SJCRH30 (cell line): ENCODE measurements around the gene DDX41. TPM values are rescaled to one million over a fixed set of nuclear protein-coding genes. Genes with fewer than 3 reads are reported as not detected.

Source experiments
- DNase-seq, 2 experiments: peaks; one replicate each; pipeline ENCODE4 v3.0.0-alpha.2; 2015 to 2020
- H3K27ac ChIP-seq: fragments of 250-450 bp; sonication (Bioruptor Pico); 2 replicates; pipeline ENCODE4 v1.5.1; 2020; ENCODE audit warnings: mild to moderate bottlenecking, moderate library complexity
- H3K27me3 ChIP-seq: fragments of 250-450 bp; sonication (Bioruptor Pico); 2 replicates; pipeline ENCODE4 v1.5.1; 2020; ENCODE audit warnings: mild to moderate bottlenecking, moderate library complexity
- H3K36me3 ChIP-seq: fragments of 250-450 bp; sonication (Bioruptor Pico); 2 replicates; pipeline ENCODE4 v1.5.1; 2020; ENCODE audit warnings: mild to moderate bottlenecking, moderate library complexity
- H3K4me1 ChIP-seq: fragments of 250-450 bp; sonication (Bioruptor Pico); 2 replicates; pipeline ENCODE4 v1.5.1; 2020; ENCODE audit warnings: mild to moderate bottlenecking, moderate library complexity
- H3K4me3 ChIP-seq: fragments of 250-450 bp; sonication (Bioruptor Pico); 2 replicates; pipeline ENCODE4 v1.5.1; 2020; ENCODE audit warnings: mild to moderate bottlenecking, moderate library complexity
- H3K9me3 ChIP-seq: fragments of 250-450 bp; sonication (Bioruptor Pico); replicated peaks from 2 replicates; pipeline ENCODE4 v1.5.1; 2020; ENCODE audit warnings: mild to moderate bottlenecking, moderate library complexity
- total RNA-seq: library from RNA; depleted of rRNA; stranded (reverse); fragments of >200 nt; shearing (Covaris generic); gene quantifications from 2 replicates; pipeline ENCODE4 v1.2.3, GENCODE V29; 2014

The DDX41 gene
- total RNA-seq, 1 experiment from 2014 or later, result 68.5 TPM

GRCh38 chr5:177501874-177502678 is 14.7 kb downstream of the DDX41 start:
- Histone ChIP-seq H3K27me3 (no peaks in the 10 kb centered on the region), H3K27ac (no peak overlapping the region), H3K4me1 (peaks cover 15% of the 10 kb centered on the region), H3K9me3 (no peaks in the 10 kb centered on the region), H3K36me3 (no peaks in the 10 kb centered on the region), H3K4me3 (no peak overlapping the region)
- no peak for DNase-seq

GRCh38 chr5:177500685-177501522 is 15.9 kb downstream of the DDX41 start:
- H3K27me3 ChIP-seq, result no peaks in the 10 kb centered on the region
- DNase-seq, result peak; percentile 91 to 96
- no peaks in the 10 kb centered on the region for H3K9me3 ChIP-seq
- no peak overlapping the region for H3K4me3 ChIP-seq
- no peaks in the 10 kb centered on the region for H3K36me3 ChIP-seq
- H3K4me1 ChIP-seq, result peaks cover 17% of the 10 kb centered on the region
- H3K27ac ChIP-seq, result no peak overlapping the region

- H3K36me3 ChIP-seq, result no peaks in the 10 kb centered on the region
- H3K4me1 ChIP-seq, result peaks cover 27% of the 10 kb centered on the region
- H3K27me3 ChIP-seq, result no peaks in the 10 kb centered on the region
- H3K4me3 ChIP-seq, result no peak overlapping the region
- H3K27ac ChIP-seq, result no peak overlapping the region
- DNase-seq, result no peak
- no peaks in the 10 kb centered on the region for H3K9me3 ChIP-seq
These were observed 16.9 kb downstream of the DDX41 start for GRCh38 chr5:177499842-177500241.

- Histone ChIP-seq H3K4me3 (peak overlapping the region; percentile 76), H3K27ac (no peak overlapping the region), H3K9me3 (no peaks in the 10 kb centered on the region), H3K4me1 (peaks cover 37% of the 10 kb centered on the region), H3K36me3 (peaks cover 4% of the 10 kb centered on the region), H3K27me3 (no peaks in the 10 kb centered on the region)
- no peak for DNase-seq
These were observed 18.6 kb downstream of the DDX41 start for GRCh38 chr5:177498013-177498787.

GRCh38 chr5:177497292-177498012 is 19.3 kb downstream of the DDX41 start, which contains the start of gene PDLIM7:
PDLIM7 (minus strand) TSS chr5:177497604; CDS start chr5:177496512, 1,092 bp downstream.
- Histone ChIP-seq H3K9me3 (no peaks in the 10 kb centered on the region), H3K27ac (peak within 1 kb of the TSS; percentile 90), H3K4me3 (peak within 1 kb of the TSS; percentile 76), H3K4me1 (peaks cover 37% of the 10 kb centered on the region), H3K27me3 (no peaks in the 10 kb centered on the region), H3K36me3 (peaks cover 8% of the 10 kb centered on the region)
- DNase-seq, result peak; percentile 96 to 98

- peak; percentile 92 to 93 for DNase-seq
- Histone ChIP-seq H3K36me3 (peaks cover 12% of the 10 kb centered on the region), H3K27ac (peak overlapping the region; percentile 90), H3K4me1 (peaks cover 37% of the 10 kb centered on the region), H3K9me3 (no peaks in the 10 kb centered on the region), H3K27me3 (no peaks in the 10 kb centered on the region), H3K4me3 (peak overlapping the region; percentile 76)
These were observed 20.0 kb downstream of the DDX41 start for GRCh38 chr5:177496727-177497291.

- H3K27ac ChIP-seq, result peak overlapping the region; percentile 90
- H3K27me3 ChIP-seq, result no peaks in the 10 kb centered on the region
- no peaks in the 10 kb centered on the region for H3K9me3 ChIP-seq
- peak overlapping the region; percentile 76 for H3K4me3 ChIP-seq
- peaks cover 14% of the 10 kb centered on the region for H3K36me3 ChIP-seq
- DNase-seq, result peak; percentile 51 to 62
- peaks cover 37% of the 10 kb centered on the region for H3K4me1 ChIP-seq
These were observed 20.6 kb downstream of the DDX41 start for GRCh38 chr5:177496070-177496726.

- Histone ChIP-seq H3K4me1 (peaks cover 33% of the 10 kb centered on the region), H3K9me3 (no peaks in the 10 kb centered on the region), H3K4me3 (peak overlapping the region; percentile 76), H3K27ac (peak overlapping the region; percentile 90), H3K36me3 (peaks cover 20% of the 10 kb centered on the region), H3K27me3 (no peaks in the 10 kb centered on the region)
- peak; percentile 91 to 93 for DNase-seq
These were observed 21.3 kb downstream of the DDX41 start for GRCh38 chr5:177495243-177496060.

GRCh38 chr5:177494346-177495195 is 22.2 kb downstream of the DDX41 start:
- peak; percentile 90 to 96 for DNase-seq
- Histone ChIP-seq H3K9me3 (no peaks in the 10 kb centered on the region), H3K36me3 (peaks cover 29% of the 10 kb centered on the region), H3K27me3 (no peaks in the 10 kb centered on the region), H3K27ac (peak overlapping the region; percentile 90), H3K4me1 (peaks cover 30% of the 10 kb centered on the region), H3K4me3 (peak overlapping the region; percentile 76)

- Histone ChIP-seq H3K9me3 (no peaks in the 10 kb centered on the region), H3K4me1 (peaks cover 30% of the 10 kb centered on the region), H3K27ac (peak overlapping the region; percentile 90), H3K4me3 (no peak overlapping the region), H3K36me3 (peaks cover 36% of the 10 kb centered on the region), H3K27me3 (no peaks in the 10 kb centered on the region)
- DNase-seq, result no peak
These were observed 22.9 kb downstream of the DDX41 start for GRCh38 chr5:177493795-177494345.

GRCh38 chr5:177492841-177493240 is 23.9 kb downstream of the DDX41 start:
- peaks cover 43% of the 10 kb centered on the region for H3K36me3 ChIP-seq
- no peak for DNase-seq
- H3K4me3 ChIP-seq, result no peak overlapping the region
- no peaks in the 10 kb centered on the region for H3K9me3 ChIP-seq
- H3K27ac ChIP-seq, result no peak overlapping the region
- no peaks in the 10 kb centered on the region for H3K27me3 ChIP-seq
- H3K4me1 ChIP-seq, result peaks cover 22% of the 10 kb centered on the region
